NT2/D1 (cell line): ENCODE data around the gene KATNB1.
A peak's percentile ranks its signal among the peaks of the same experiment; 100 is the strongest.

Experiments
- DNase-seq: peaks from one replicate; pipeline ENCODE4 v3.0.0-alpha.2; 2011; ENCODE audit warnings: low read depth, low spot score
- H3K27me3 ChIP-seq: 2 replicates; pipeline ENCODE4 v1.6.0; 2011; ENCODE audit warnings: mild to moderate bottlenecking; ENCODE audit not compliant: insufficient read length, insufficient read depth
- H3K36me3 ChIP-seq: 2 replicates; pipeline ENCODE4 v1.6.1; 2011; ENCODE audit warnings: mild to moderate bottlenecking, low read length, mixed read lengths; ENCODE audit not compliant: insufficient read depth, insufficient read length
- H3K4me1 ChIP-seq: 2 replicates; pipeline ENCODE4 v1.5.1; 2011; ENCODE audit not compliant: insufficient read depth, insufficient read length
- H3K4me3 ChIP-seq: 2 replicates; pipeline ENCODE4 v1.5.1; 2011; ENCODE audit warnings: low read depth; ENCODE audit not compliant: insufficient read length
- H3K9ac ChIP-seq: 2 replicates; pipeline ENCODE4 v1.6.0; 2011; ENCODE audit warnings: low read depth; ENCODE audit not compliant: insufficient read length
- H3K9me3 ChIP-seq: 2 replicates; pipeline ENCODE4 v1.5.1; 2011; ENCODE audit warnings: mild to moderate bottlenecking, low read length; ENCODE audit not compliant: insufficient read depth
- SUZ12 ChIP-seq: IDR thresholded peaks from 2 replicates; pipeline ENCODE4 v1.6.1; 2011; ENCODE audit not compliant: insufficient read length, insufficient read depth; ENCODE audit errors: extremely low read depth
- YY1 ChIP-seq: IDR thresholded peaks from 2 replicates; pipeline ENCODE4 v1.6.1; 2011; ENCODE audit not compliant: insufficient read length, insufficient read depth
- ZNF274 ChIP-seq: IDR thresholded peaks from 2 replicates; pipeline ENCODE4 v1.6.1; 2011; ENCODE audit warnings: mild to moderate bottlenecking, low read depth, low read length

Gene KATNB1

DNA sequence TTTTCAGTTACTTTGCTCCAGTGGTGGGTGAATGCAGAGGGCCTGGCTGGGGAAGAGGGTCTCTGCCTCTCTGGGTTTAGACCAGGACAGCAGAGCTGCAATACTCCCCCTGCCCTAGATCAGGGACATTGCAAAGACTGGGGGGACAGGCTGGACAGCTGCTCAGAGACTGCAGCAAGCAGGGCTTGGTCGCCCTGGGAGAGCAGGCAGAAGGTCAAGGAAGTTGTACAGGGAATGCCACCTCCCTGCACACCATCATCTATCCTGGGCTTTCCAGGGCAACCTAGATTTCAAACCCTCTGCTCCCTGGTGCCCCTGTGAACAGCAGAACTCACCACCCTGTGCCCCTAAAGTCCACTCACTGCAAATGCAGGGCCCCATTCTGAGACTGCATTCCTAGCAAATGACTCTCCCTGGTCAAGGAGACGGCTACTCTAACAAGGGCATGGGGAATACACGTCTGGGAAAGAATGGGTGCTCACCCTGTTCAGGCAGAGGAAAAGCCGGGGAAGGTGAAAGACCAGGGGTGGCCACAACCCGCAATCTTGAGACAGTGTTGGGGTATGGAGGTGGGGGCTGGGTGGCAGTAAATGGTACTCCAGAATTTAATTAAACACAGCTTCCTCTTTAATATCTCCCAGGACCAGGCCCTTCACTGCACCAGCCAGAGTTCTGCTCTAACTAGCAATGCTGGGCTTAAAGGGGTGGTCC, 65.7 kb downstream of the KATNB1 start:
- H3K4me1 ChIP-seq, result peaks cover 30% of the 10 kb centered on the region
- peaks cover 20% of the 10 kb centered on the region for H3K36me3 ChIP-seq
- H3K9me3 ChIP-seq, result no peaks in the 10 kb centered on the region
- peaks cover 32% of the 10 kb centered on the region for H3K27me3 ChIP-seq
- peak overlapping the region; percentile 63 for H3K4me3 ChIP-seq
- no peak for TF ChIP-seq SUZ12
- TF ChIP-seq ZNF274, result no peak
- TF ChIP-seq YY1, result no peak
- DNase-seq, result no peak
- peak overlapping the region; percentile 83 for H3K9ac ChIP-seq

GRCh38 chr16:57801809-57802340, 66.3 kb downstream of the KATNB1 start:
- DNase-seq, result no peak
- Histone ChIP-seq H3K4me1 (peaks cover 30% of the 10 kb centered on the region), H3K4me3 (peak overlapping the region; percentile 63), H3K9ac (peak overlapping the region; percentile 83), H3K36me3 (peaks cover 15% of the 10 kb centered on the region), H3K27me3 (peaks cover 32% of the 10 kb centered on the region), H3K9me3 (no peaks in the 10 kb centered on the region)
- no peak for TF ChIP-seq YY1
- no peak for TF ChIP-seq ZNF274
- no peak for TF ChIP-seq SUZ12

- TF ChIP-seq ZNF274, result no peak
- no peak for TF ChIP-seq SUZ12
- no peak for TF ChIP-seq YY1
- Histone ChIP-seq H3K9me3 (no peaks in the 10 kb centered on the region), H3K36me3 (peaks cover 8% of the 10 kb centered on the region), H3K27me3 (peaks cover 26% of the 10 kb centered on the region), H3K9ac (peak within 1 kb of the TSS; percentile 83), H3K4me3 (peak within 1 kb of the TSS; percentile 63), H3K4me1 (peaks cover 24% of the 10 kb centered on the region)
- no peak for DNase-seq
Observed at GRCh38 chr16:57802341-57803133, 67.0 kb downstream of the KATNB1 start, which contains the start of gene KIFC3. Gene KIFC3, minus strand, starts transcription at chr16:57802491. Its CDS starts 4,248 bp downstream, at chr16:57798243.

GRCh38 chr16:57803134-57803990, 67.8 kb downstream of the KATNB1 start:
- peaks cover 21% of the 10 kb centered on the region for H3K4me1 ChIP-seq

GRCh38 chr16:57804111-57804837, 68.7 kb downstream of the KATNB1 start:
- H3K9me3 ChIP-seq, result no peaks in the 10 kb centered on the region
- peaks cover 19% of the 10 kb centered on the region for H3K4me1 ChIP-seq
- peaks cover 5% of the 10 kb centered on the region for H3K36me3 ChIP-seq
- DNase-seq, result no peak
- peaks cover 20% of the 10 kb centered on the region for H3K27me3 ChIP-seq
- no peak overlapping the region for H3K4me3 ChIP-seq
- H3K9ac ChIP-seq, result no peak overlapping the region
- TF ChIP-seq SUZ12 (no peak), ZNF274 (no peak), YY1 (no peak)

More at GRCh38 chr16:57803134-57803990, 67.8 kb downstream of the KATNB1 start:
- H3K4me3 ChIP-seq, result no peak overlapping the region
- H3K9me3 ChIP-seq, result no peaks in the 10 kb centered on the region
- H3K36me3 ChIP-seq, result peaks cover 8% of the 10 kb centered on the region
- H3K27me3 ChIP-seq, result peaks cover 23% of the 10 kb centered on the region
- DNase-seq, result no peak
- TF ChIP-seq SUZ12 (no peak), ZNF274 (no peak), YY1 (no peak)
- H3K9ac ChIP-seq, result peak overlapping the region; percentile 62

DNA sequence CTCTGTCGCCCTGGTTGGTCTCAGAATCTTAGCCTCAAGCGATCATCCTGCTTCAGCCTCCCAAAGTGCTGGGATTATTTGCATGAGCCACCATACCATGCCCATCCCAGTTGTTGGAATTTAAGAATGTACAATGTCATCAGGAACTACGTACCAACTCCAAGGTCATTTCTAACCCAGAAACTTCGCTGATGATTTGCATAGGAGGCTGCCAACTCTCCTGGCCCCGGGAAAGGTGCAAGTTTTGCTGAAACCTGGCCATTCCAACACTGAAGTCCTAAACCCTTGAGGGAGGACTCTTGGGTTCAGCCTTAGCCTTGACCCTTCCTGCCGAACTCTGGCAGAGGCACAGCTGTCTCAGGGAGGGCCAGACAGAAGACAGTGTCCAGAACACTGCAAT, 69.6 kb downstream of the KATNB1 start:
- no peak for DNase-seq
- peaks cover 23% of the 10 kb centered on the region for H3K4me1 ChIP-seq

More for the DNA sequence above, 69.6 kb downstream of the KATNB1 start:
- no peak overlapping the region for H3K4me3 ChIP-seq
- H3K36me3 ChIP-seq, result peaks cover 3% of the 10 kb centered on the region
- H3K27me3 ChIP-seq, result peaks cover 13% of the 10 kb centered on the region
- no peak overlapping the region for H3K9ac ChIP-seq
- TF ChIP-seq YY1 (no peak), ZNF274 (no peak), SUZ12 (no peak)
- H3K9me3 ChIP-seq, result no peaks in the 10 kb centered on the region
